Activated CD4-positive, alpha-beta T cell treated with anti-CD3 and anti-CD28 coated beads, Interleukin-2, amount 50 U/mL, for 4 hours (primary cell): ENCODE measurements around the gene FOXA1.

Source experiments
- DNase-seq, 2 experiments: peaks; one replicate each; pipeline ENCODE4 v3.0.0-alpha.2; 2020

Gene FOXA1

GRCh38 chr14:37601865-37602264 lies 6.8 kb upstream of the FOXA1 start:
- DNase-seq = no peak

GRCh38 chr14:37600880-37601741 lies 6.1 kb upstream of the FOXA1 start:
- DNase-seq = no peak

GRCh38 chr14:37599507-37600368 lies 4.7 kb upstream of the FOXA1 start:
- no peak for DNase-seq

DNA sequence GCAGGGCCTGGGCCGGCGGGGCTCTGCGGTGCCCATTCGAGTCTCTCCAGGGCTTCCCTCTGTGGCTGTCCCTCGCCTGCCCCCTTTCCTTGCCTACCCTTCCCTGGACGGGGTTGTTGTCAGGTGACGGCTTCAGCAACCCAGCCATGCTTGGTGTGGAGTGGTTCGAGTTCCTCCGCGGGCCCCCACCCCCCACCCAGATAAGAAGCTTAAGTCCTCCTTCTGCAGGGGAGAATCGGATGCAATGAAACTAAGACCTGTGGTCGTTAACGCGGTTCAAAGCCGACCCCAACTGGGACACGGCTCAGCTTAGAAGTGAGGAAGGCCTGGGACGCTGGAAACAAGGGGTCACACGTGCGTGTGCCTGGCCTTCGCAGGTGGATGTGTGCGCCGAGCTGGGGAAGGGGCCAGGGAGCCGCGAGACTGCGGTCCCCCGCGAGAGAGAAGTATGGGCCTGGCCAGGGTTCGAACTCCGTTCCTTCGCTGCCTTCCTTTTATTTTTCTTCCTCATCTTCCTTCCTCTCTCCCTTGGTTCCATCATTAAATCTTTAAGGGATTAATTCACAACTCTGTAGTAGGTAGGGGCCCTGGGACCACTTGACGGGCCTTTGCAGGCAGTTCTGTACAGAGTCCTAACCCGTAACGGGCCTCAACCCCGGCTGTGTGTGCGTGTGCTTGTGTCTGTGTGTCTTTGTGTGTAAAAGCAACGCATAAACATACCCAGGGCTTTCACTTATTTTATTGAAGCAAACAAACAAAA lies 3.9 kb upstream of the FOXA1 start:
- no peak for DNase-seq

DNA sequence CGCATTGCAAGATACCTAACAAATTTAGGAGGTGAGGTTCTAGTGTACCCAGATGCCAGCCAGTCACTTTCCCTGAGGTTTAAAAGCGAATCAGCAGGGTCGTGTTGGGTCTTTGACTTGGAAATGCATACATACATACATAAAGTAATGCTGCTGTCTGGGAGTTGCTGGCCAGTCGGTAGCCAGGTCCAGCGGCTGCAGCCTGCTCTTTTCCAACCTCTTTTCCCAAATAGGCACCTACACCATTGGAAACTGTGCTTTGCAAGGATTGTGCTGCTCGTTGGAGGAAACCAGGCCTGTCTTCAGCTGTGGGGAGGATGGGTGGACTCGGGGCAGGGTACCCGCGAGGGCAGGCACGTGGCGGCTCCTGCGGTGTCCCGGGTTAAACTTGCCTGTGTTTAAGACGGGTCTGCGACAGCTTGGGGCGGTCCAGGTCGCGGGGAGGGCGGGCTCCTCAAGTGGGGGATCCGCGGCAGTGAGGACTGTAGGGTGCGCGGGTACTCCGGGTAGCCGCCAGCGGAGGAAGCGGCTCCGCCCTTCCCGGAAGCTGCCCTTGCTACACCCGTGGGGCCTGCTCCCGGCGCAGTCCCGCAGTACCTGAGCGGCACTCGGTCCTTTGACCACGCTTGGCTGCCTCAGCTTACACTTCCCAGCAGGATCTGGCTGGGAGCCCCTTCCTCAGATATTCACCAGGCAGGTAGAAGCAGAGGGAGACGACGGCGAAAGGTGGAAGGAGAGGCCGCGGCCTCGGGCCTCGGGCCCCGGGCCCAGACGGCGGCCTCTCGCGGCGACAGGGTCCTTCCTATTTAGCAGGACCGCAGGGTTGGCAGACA lies 3.1 kb upstream of the FOXA1 start:
- DNase-seq = no peak

GRCh38 chr14:37597538-37597913 lies 2.5 kb upstream of the FOXA1 start:
- no peak for DNase-seq

DNA sequence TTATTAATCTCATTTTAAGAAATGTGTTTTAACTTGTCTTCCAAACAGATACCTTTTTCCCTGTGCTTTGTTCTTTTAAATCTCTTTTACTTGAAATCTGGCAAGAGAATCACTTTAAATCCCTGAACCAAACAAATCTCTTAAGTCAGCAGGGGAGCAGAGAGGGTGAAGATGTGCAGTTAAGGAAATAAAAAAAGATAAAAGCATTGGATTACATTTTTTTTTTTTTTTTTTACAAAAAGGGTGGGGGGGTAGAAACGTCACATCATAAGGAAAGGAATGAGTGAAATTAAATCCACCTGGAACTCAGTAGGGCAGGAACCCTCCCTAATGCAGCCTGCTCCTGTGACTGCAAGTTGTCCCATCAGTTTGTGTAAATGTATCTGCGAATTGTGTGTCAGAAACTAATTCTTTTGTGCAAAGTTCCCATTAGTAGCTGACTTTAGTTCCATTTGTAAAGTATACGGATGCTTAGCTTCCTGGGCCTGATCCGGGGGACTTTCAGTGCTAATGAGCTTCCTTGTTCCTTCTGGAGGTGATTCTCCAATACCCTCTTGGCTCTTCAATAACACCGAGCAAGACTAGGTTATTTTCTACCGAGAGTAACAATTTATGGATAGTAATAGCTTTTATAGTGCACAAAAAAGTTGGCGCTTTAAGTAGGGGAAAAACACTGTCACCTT lies 1.9 kb upstream of the FOXA1 start:
- DNase-seq = no peak

DNA sequence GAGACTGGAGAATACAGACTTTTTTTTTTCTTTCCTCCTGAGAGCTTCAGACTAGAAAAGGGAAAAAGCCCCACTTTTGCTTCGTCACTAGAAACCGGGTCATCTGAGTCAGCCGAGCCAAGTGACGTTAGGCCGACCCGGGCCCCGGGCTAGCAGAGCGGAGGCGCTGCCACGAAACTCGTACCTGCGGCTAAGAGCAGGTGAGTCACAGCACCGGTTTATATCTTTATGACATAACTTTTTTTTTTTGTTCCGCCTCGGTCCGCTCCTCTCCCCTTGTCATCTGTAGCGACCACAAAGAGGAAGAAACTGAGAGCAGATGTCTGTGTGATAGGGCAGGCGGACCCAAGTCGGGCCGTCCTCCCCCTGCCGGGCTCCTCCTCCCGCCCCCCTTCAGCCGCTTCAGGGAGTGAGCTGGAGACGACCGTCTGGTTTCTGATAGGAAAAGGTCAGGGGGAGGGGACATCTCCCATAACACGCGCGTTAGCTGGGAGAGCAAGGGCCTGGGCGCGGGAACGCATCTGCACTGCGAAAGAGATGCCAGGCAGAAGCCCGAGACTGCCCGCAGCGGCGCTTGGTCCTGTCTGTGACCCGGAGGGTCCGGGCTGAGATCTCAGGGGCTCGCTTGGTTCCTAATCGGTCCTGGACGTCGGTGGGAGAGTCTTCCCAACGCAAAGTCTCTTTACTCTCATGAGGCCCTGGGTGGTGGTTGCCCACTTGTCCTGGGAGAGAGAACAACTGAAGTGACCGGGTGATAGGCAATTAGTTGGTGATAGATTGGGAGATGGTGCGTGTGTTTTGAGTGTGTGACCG lies 966 bp upstream of the FOXA1 start:
- DNase-seq = peak; percentile 40 to 48

- DNase-seq = no peak
Measured at GRCh38 chr14:37594238-37594970, 645 bp downstream of the FOXA1 start.

- DNase-seq = no peak
Measured at GRCh38 chr14:37593511-37594237, 1.4 kb downstream of the FOXA1 start.

- no peak for DNase-seq
Measured at GRCh38 chr14:37592482-37593408, 2.3 kb downstream of the FOXA1 start.

DNA sequence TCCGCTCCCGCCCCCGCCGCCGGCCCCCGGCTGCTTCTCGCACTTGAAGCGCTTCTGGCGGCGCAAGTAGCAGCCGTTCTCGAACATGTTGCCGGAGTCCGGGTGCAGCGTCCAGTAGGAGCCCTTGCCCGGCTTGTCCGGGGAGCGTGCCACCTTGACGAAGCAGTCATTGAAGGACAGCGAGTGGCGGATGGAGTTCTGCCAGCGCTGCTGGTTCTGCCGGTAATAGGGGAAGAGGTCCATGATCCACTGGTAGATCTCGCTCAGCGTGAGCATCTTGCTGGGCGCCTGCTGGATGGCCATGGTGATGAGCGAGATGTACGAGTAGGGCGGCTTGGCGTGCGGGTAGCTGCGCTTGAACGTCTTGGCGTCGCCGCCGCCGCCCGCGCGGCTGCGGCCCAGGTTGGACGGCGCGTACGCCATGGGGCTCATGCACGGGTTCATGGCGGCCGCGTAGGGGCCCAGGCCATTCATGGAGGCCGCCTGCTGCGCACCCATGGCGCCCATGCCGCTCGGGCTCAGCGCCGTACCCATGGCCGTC lies 3.0 kb downstream of the FOXA1 start:
- no peak for DNase-seq

GRCh38 chr14:37591311-37591940 lies 3.6 kb downstream of the FOXA1 start:
- DNase-seq = no peak

DNA sequence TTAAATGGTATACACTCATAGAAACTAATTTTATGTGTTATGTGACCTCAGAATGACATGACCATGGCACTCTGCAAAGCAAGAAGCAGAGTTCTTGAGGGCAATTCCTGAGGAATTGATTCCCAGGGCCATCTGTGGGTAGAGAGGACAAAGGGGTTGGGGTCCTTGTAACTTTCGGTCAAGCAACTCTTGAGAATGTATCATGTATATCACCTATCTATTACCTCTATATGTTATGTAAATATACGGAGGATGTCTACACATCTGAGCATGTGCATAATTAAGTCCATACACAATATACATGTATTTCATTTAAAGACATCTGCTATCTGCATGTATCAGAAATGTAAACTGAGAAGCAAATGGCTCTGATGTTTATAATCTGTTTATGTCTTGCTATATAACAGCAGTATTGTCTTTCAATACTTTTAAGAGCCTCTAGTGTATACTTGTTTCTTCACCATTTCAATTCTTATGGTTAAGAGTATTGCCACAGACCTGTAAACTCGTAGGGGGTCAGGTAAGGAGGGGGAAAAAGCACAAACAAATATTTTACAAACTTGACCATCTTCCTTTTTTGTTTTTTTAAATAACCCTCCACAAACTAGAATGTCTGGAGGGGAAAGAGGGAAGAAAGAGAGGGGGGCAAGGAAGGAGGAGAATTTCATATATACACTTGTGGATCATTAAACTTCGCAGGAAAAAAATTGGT lies 4.5 kb downstream of the FOXA1 start:
- DNase-seq = no peak

DNA sequence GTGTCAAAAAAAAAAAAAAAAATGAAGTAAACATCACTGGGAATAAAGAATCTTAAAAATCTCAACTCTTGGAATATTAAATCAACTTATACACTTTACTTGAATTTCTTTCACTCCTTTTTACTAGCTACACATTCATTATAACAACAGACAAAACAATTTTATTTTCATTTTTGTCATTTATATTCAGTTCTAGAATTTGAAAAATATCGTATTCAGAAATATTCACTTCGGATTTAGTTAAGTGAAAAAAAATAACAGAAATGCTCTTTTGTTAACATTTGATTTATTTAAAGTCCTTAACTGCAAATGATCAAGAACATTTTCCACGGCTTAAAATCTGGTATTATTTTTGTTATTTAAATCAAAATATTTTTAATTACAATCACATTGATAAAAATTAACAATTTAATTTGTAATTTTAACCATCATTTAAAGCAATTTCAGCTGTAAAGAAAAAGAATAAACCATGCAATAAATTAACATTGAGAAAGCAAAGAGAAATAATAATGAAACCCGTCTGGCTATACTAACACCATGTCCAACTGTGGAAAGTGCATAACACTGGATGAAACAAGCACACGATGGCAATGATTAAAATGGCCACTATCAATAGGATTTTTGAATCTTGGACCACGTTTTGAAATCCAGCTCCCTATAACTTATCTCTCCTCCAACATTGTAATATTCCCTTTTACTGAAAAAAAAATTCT lies 5.2 kb downstream of the FOXA1 start:
- no peak for DNase-seq
